ENCODE results near the gene TANC1. TPM values are rescaled to one million over a fixed set of nuclear protein-coding genes. Genes with fewer than 3 reads are reported as not detected.
A peak's percentile ranks its signal among the peaks of the same experiment; 100 is the strongest.

TANC1 gene
- total and polyA plus RNA-seq, 2 experiments from 2014 or later, result 8.2 to 12.1 TPM

- in situ Hi-C loops (cut with MboI), result no loop called here
- no peak for TF ChIP-seq EZH2phosphoT487 (IDR thresholded peaks at IDR 0.05; ENCODE audit: insufficient read depth, low read depth)
- WGBS, 2 experiments (ENCODE audit: low coverage in 1 of 2, low lambda C conversion rate in 2 of 2, missing lambda C conversion rate in 2 of 2), result 88 to 92% methylated on average over 5 of the region's 5 CpGs
These were observed 75.3 kb downstream of the TANC1 start for GRCh38 chr2:159043710-159044109.

GRCh38 chr2:159044804-159045286 lies 76.4 kb downstream of the TANC1 start:
- H3K36me3 ChIP-seq (ENCODE audit: low read depth), result no peaks in the 10 kb centered on the region
- no peak overlapping the region for H3K9ac ChIP-seq
- in situ Hi-C loops (cut with MboI), result no loop called here
- TF ChIP-seq EZH2 (IDR thresholded peaks at IDR 0.05; ENCODE audit: insufficient read depth, poor library complexity, severe bottlenecking), result no peak
- no peak for TF ChIP-seq EZH2phosphoT487 (IDR thresholded peaks at IDR 0.05; ENCODE audit: insufficient read depth, low read depth)
- whole genome bisulfite sequencing, 2 experiments (ENCODE audit: low coverage in 1 of 2, low lambda C conversion rate in 2 of 2, missing lambda C conversion rate in 2 of 2), result 56% methylated on average over 4 of the region's 4 CpGs
- no peaks in the 10 kb centered on the region for H3K9me2 ChIP-seq (ENCODE audit: insufficient read depth)
- no peak overlapping the region for H2AFZ ChIP-seq
- H3F3A ChIP-seq (ENCODE audit: insufficient read depth), result no peaks in the 10 kb centered on the region
- H3K79me2 ChIP-seq (ENCODE audit: insufficient read depth), result peaks cover 45% of the 10 kb centered on the region
- no peak overlapping the region for H3K4me3 ChIP-seq
- no peaks in the 10 kb centered on the region for H3K9me3 ChIP-seq (ENCODE audit: low read depth)
- no peaks in the 10 kb centered on the region for H3K27me3 ChIP-seq (replicated peaks; ENCODE audit: insufficient read depth)
- peaks cover 16% of the 10 kb centered on the region for H3K4me1 ChIP-seq (ENCODE audit: insufficient read depth)
- peak; percentile 47 for DNase-seq
- H3K4me2 ChIP-seq (ENCODE audit: unreplicated experiment), result no peak overlapping the region
- no peak overlapping the region for H3K27ac ChIP-seq
- H4K20me1 ChIP-seq (ENCODE audit: insufficient read depth), result no peaks in the 10 kb centered on the region

More at GRCh38 chr2:159043710-159044109, 75.3 kb downstream of the TANC1 start:
- no peak overlapping the region for H2AFZ ChIP-seq
- no peak overlapping the region for H3K4me3 ChIP-seq
- no peak overlapping the region for H3K4me2 ChIP-seq (ENCODE audit: unreplicated experiment)
- H3K27ac ChIP-seq, result no peak overlapping the region
- H3K79me2 ChIP-seq (ENCODE audit: insufficient read depth), result peaks cover 51% of the 10 kb centered on the region
- H4K20me1 ChIP-seq (ENCODE audit: insufficient read depth), result no peaks in the 10 kb centered on the region
- H3K36me3 ChIP-seq (ENCODE audit: low read depth), result no peaks in the 10 kb centered on the region
- H3F3A ChIP-seq (ENCODE audit: insufficient read depth), result no peaks in the 10 kb centered on the region
- no peaks in the 10 kb centered on the region for H3K27me3 ChIP-seq (replicated peaks; ENCODE audit: insufficient read depth)
- H3K9me2 ChIP-seq (ENCODE audit: insufficient read depth), result no peaks in the 10 kb centered on the region
- H3K4me1 ChIP-seq (ENCODE audit: insufficient read depth), result peaks cover 16% of the 10 kb centered on the region
- H3K9me3 ChIP-seq (ENCODE audit: low read depth), result no peaks in the 10 kb centered on the region
- no peak for DNase-seq
- H3K9ac ChIP-seq, result no peak overlapping the region

- H3K27me3 ChIP-seq (replicated peaks; ENCODE audit: insufficient read depth), result no peaks in the 10 kb centered on the region
- peaks cover 36% of the 10 kb centered on the region for H3K79me2 ChIP-seq (ENCODE audit: insufficient read depth)
- H2AFZ ChIP-seq, result no peak overlapping the region
- H4K20me1 ChIP-seq (ENCODE audit: insufficient read depth), result no peaks in the 10 kb centered on the region
- H3K9me3 ChIP-seq (ENCODE audit: low read depth), result no peaks in the 10 kb centered on the region
- H3K36me3 ChIP-seq (ENCODE audit: low read depth), result no peaks in the 10 kb centered on the region
- 91 to 92% methylated on average over 11 of the region's 11 CpGs for WGBS, 2 experiments (ENCODE audit: low coverage in 1 of 2, low lambda C conversion rate in 2 of 2, missing lambda C conversion rate in 2 of 2)
- H3K4me2 ChIP-seq (ENCODE audit: unreplicated experiment), result no peak overlapping the region
- H3K4me1 ChIP-seq (ENCODE audit: insufficient read depth), result peaks cover 16% of the 10 kb centered on the region
- TF ChIP-seq EZH2 (IDR thresholded peaks at IDR 0.05; ENCODE audit: insufficient read depth, poor library complexity, severe bottlenecking) (no peak), EZH2phosphoT487 (IDR thresholded peaks at IDR 0.05; ENCODE audit: insufficient read depth, low read depth) (no peak)
- in situ Hi-C loops (cut with MboI), result no loop called here
- H3F3A ChIP-seq (ENCODE audit: insufficient read depth), result no peaks in the 10 kb centered on the region
- H3K9me2 ChIP-seq (ENCODE audit: insufficient read depth), result no peaks in the 10 kb centered on the region
- DNase-seq, result no peak
- no peak overlapping the region for H3K4me3 ChIP-seq
- no peak overlapping the region for H3K27ac ChIP-seq
- H3K9ac ChIP-seq, result no peak overlapping the region
These were observed 77.4 kb downstream of the TANC1 start for GRCh38 chr2:159045545-159046454.

GRCh38 chr2:159046966-159047365 lies 78.5 kb downstream of the TANC1 start:
- DNase-seq, result peak; percentile 44
- Histone ChIP-seq H3K9me3 (ENCODE audit: low read depth) (no peaks in the 10 kb centered on the region), H3K79me2 (ENCODE audit: insufficient read depth) (peaks cover 36% of the 10 kb centered on the region), H3K4me3 (no peak overlapping the region), H3F3A (ENCODE audit: insufficient read depth) (no peaks in the 10 kb centered on the region), H3K4me2 (ENCODE audit: unreplicated experiment) (no peak overlapping the region), H3K27ac (no peak overlapping the region), H2AFZ (no peak overlapping the region), H4K20me1 (ENCODE audit: insufficient read depth) (no peaks in the 10 kb centered on the region), H3K36me3 (ENCODE audit: low read depth) (no peaks in the 10 kb centered on the region), H3K4me1 (ENCODE audit: insufficient read depth) (peaks cover 16% of the 10 kb centered on the region), H3K9me2 (ENCODE audit: insufficient read depth) (no peaks in the 10 kb centered on the region), H3K27me3 (replicated peaks; ENCODE audit: insufficient read depth) (no peaks in the 10 kb centered on the region), H3K9ac (no peak overlapping the region)
- TF ChIP-seq EZH2 (IDR thresholded peaks at IDR 0.05; ENCODE audit: insufficient read depth, poor library complexity, severe bottlenecking), result no peak
- TF ChIP-seq EZH2phosphoT487 (IDR thresholded peaks at IDR 0.05; ENCODE audit: insufficient read depth, low read depth), result no peak
- WGBS, 2 experiments (ENCODE audit: low coverage in 1 of 2, low lambda C conversion rate in 2 of 2, missing lambda C conversion rate in 2 of 2), result 28 to 50% methylated on average over 1 of the region's 1 CpG
- in situ Hi-C loops (cut with MboI), result no loop called here

All from GM23248 (cell line).